HepG2 (cell line): ENCODE data around the gene PACS1. TPM values are rescaled to one million over a fixed set of nuclear protein-coding genes. Genes with fewer than 3 reads are reported as not detected.

Experiments
- ESRRA ChIP-seq: sonication (generic); formaldehyde crosslinking; IDR thresholded peaks from 2 replicates; pipeline ENCODE4 v1.5.1; 2020; ENCODE audit warnings: mild to moderate bottlenecking, low read depth, missing genetic modification reagents
- GABPB1 ChIP-seq: IDR thresholded peaks from 2 replicates; pipeline ENCODE4 v1.6.1; 2016; ENCODE audit warnings: mild to moderate bottlenecking, missing genetic modification reagents, moderate library complexity, missing compliant biosample characterization
- GATAD2A ChIP-seq: IDR thresholded peaks from 2 replicates; pipeline ENCODE4 v1.6.1; 2016
- IRF2 ChIP-seq: IDR thresholded peaks from 2 replicates; pipeline ENCODE4 v1.6.1; 2018; ENCODE audit warnings: missing genetic modification reagents, missing compliant biosample characterization
- MAZ ChIP-seq, 2 experiments: sonication (generic) in 1 of 2; formaldehyde crosslinking in 1 of 2; IDR thresholded peaks; 2 replicates each; pipeline versions ENCODE4 v1.5.0 to v1.6.1; 2012 to 2020; ENCODE audit warnings: low read depth in 2 of 2, mild to moderate bottlenecking in 2 of 2, borderline replicate concordance in 1 of 2, improper control_type of control experiment in 1 of 2, low read length in 1 of 2, missing genetic modification reagents in 1 of 2, moderate library complexity in 1 of 2
- TP53 ChIP-seq: sonication (generic); formaldehyde crosslinking; conservative IDR thresholded peaks from 2 replicates; pipeline ENCODE4 v1.4.0; 2020; ENCODE audit warnings: missing genetic modification reagents
- ZNF232 ChIP-seq: sonication (generic); formaldehyde crosslinking; IDR thresholded peaks from 2 replicates; pipeline ENCODE4 v1.4.0; 2020; ENCODE audit warnings: missing genetic modification reagents, borderline replicate concordance
- ZNF367 ChIP-seq: sonication (generic); formaldehyde crosslinking; IDR thresholded peaks from 2 replicates; pipeline ENCODE4 v1.4.0; 2020; ENCODE audit warnings: missing genetic modification reagents, borderline replicate concordance
- ZNF674 ChIP-seq: sonication (generic); formaldehyde crosslinking; IDR thresholded peaks from 2 replicates; pipeline ENCODE4 v1.5.0; 2020; ENCODE audit warnings: low read depth, mild to moderate bottlenecking, missing genetic modification reagents
- ZSCAN21 ChIP-seq: sonication (generic); formaldehyde crosslinking; IDR thresholded peaks from 2 replicates; pipeline ENCODE4 v1.8.0; 2022; ENCODE audit warnings: mild to moderate bottlenecking, missing genetic modification reagents, moderate library complexity, borderline replicate concordance
- polyA plus RNA-seq, 8 experiments: library from polyadenylated mRNA; depleted of rRNA in 3 of 8; stranded (reverse) in 7 of 8; unstranded in 1 of 8; fragments of >200 nt; fragmentation: Illumina TruSeq in 4 of 8; extraction: Trizol in 4 of 8; gene quantifications; 2 replicates each; pipeline versions ENCODE4 v1.2.1 to v1.2.3, GENCODE V29; 2011 to 2016; ENCODE audit warnings: low read depth in 4 of 8, missing spikeins in 1 of 8, mixed read lengths in 1 of 8; ENCODE audit not compliant: insufficient read depth in 1 of 8
- total RNA-seq, 5 experiments: library from RNA; depleted of rRNA; stranded (reverse); fragments of >200 nt; fragmentation: Illumina TruSeq; extraction: Trizol; gene quantifications; 2 replicates each; pipeline ENCODE4 v1.2.3, GENCODE V29; 2016; ENCODE audit warnings: low read depth in 1 of 5
- TF ChIP-seq, protein P1 (sequence below): fragments of 450-650 bp; IDR thresholded peaks from 2 replicates; pipeline ENCODE4 v1.6.1; 2017; ENCODE audit warnings: mild to moderate bottlenecking
- TF ChIP-seq, protein P2 (sequence below): sonication (generic); formaldehyde crosslinking; IDR thresholded peaks from 2 replicates; pipeline ENCODE4 v1.4.0; 2020; ENCODE audit warnings: missing genetic modification reagents
- TF ChIP-seq, protein P3 (sequence below): sonication (generic); formaldehyde crosslinking; conservative IDR thresholded peaks from 2 replicates; pipeline ENCODE4 v1.4.0; 2020; ENCODE audit warnings: mild to moderate bottlenecking, missing genetic modification reagents, moderate library complexity
- TF ChIP-seq, protein P4 (sequence below): sonication (generic); formaldehyde crosslinking; IDR thresholded peaks from 2 replicates; pipeline ENCODE4 v1.5.0; 2020; ENCODE audit warnings: missing genetic modification reagents
- TF ChIP-seq, protein P5 (sequence below): sonication (generic); formaldehyde crosslinking; IDR thresholded peaks from 2 replicates; pipeline ENCODE4 v1.4.0; 2020; ENCODE audit warnings: missing genetic modification reagents, low read depth, mild to moderate bottlenecking, borderline replicate concordance
- TF ChIP-seq, protein P6 (sequence below): sonication (generic); formaldehyde crosslinking; IDR thresholded peaks from 2 replicates; pipeline ENCODE4 v1.5.1; 2020; ENCODE audit warnings: mild to moderate bottlenecking, missing genetic modification reagents, borderline replicate concordance

Gene PACS1
- total and polyA plus RNA-seq, 2 of the 13 experiments (the other 11 are each of a cell fraction or from before 2014, with no cell fraction given), result 7.6 to 8.6 TPM

DNA sequence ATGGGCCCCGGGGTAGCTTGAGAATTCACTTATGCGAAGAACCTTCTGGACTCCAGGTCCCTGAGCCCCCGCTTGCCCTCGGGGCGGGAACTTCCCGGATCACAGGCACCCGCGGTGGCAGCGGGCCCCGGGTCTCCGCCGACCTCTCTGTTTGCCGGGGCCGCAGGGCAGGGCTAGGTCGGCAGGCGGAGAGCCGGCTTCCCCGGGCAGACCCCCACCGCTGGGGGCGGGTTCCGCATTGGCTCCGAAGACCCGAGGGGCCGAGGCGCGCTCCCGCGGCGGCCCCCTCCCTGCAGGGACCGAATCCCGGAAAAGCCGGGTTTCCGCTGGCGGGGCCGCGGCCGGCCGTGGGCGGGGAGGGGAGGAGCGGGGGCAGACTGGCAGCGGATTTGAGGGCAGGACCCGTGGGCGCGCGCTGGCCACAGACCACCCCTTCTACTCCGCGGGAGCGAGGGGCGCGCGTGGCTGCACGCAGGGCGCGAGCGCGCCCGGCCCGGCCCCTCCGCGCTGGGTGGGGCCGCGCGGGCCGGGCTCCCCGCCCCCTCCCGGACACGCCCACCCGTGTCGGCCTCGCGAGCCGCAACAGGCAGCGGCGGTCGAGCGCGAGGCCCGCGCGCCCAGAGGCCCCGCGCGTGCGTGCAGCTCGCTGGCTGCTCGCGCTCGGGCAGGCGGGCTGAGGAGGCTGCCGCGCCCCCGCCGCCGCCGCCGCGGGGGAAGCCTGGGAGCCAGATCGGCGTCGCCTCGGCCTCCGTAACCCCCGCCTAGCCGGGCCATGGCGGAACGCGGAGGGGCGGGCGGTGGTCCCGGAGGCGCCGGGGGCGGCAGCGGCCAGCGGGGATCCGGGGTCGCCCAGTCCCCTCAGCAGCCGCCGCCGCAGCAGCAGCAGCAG, at the start of gene PACS1 (continued):
- TF ChIP-seq, protein P1, sequence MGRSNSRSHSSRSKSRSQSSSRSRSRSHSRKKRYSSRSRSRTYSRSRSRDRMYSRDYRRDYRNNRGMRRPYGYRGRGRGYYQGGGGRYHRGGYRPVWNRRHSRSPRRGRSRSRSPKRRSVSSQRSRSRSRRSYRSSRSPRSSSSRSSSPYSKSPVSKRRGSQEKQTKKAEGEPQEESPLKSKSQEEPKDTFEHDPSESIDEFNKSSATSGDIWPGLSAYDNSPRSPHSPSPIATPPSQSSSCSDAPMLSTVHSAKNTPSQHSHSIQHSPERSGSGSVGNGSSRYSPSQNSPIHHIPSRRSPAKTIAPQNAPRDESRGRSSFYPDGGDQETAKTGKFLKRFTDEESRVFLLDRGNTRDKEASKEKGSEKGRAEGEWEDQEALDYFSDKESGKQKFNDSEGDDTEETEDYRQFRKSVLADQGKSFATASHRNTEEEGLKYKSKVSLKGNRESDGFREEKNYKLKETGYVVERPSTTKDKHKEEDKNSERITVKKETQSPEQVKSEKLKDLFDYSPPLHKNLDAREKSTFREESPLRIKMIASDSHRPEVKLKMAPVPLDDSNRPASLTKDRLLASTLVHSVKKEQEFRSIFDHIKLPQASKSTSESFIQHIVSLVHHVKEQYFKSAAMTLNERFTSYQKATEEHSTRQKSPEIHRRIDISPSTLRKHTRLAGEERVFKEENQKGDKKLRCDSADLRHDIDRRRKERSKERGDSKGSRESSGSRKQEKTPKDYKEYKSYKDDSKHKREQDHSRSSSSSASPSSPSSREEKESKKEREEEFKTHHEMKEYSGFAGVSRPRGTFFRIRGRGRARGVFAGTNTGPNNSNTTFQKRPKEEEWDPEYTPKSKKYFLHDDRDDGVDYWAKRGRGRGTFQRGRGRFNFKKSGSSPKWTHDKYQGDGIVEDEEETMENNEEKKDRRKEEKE, result no peak
- TF ChIP-seq GABPB1 (CRISPR knock-in tag) (peak; percentile 78; the same call in 1 of the 2 replicates), ZNF674 (CRISPR knock-in tag) (no peak), IRF2 (CRISPR knock-in tag) (0 out of 2 replicates have a peak, but pooled peaks have one; percentile 21), ZSCAN21 (CRISPR knock-in tag) (no peak), ZNF232 (CRISPR knock-in tag) (no peak), MAZ (IDR thresholded peaks at IDR 0.05; ENCODE audit: borderline replicate concordance, low read depth, low read length) (0 out of 2 replicates have a peak, but pooled peaks have one; percentile 3), MAZ (CRISPR knock-in tag; IDR thresholded peaks at IDR 0.05; ENCODE audit: low read depth) (no peak), ZNF367 (CRISPR knock-in tag) (no peak; the same call in 1 of the 2 replicates), GATAD2A (CRISPR knock-in tag) (peak; percentile 9; the same call in 1 of the 2 replicates), TP53 (CRISPR knock-in tag) (no peak), ESRRA (CRISPR knock-in tag) (no peak)
- TF ChIP-seq, protein P2, sequence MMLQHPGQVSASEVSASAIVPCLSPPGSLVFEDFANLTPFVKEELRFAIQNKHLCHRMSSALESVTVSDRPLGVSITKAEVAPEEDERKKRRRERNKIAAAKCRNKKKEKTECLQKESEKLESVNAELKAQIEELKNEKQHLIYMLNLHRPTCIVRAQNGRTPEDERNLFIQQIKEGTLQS (CRISPR knock-in tag), result no peak
- TF ChIP-seq, protein P3, sequence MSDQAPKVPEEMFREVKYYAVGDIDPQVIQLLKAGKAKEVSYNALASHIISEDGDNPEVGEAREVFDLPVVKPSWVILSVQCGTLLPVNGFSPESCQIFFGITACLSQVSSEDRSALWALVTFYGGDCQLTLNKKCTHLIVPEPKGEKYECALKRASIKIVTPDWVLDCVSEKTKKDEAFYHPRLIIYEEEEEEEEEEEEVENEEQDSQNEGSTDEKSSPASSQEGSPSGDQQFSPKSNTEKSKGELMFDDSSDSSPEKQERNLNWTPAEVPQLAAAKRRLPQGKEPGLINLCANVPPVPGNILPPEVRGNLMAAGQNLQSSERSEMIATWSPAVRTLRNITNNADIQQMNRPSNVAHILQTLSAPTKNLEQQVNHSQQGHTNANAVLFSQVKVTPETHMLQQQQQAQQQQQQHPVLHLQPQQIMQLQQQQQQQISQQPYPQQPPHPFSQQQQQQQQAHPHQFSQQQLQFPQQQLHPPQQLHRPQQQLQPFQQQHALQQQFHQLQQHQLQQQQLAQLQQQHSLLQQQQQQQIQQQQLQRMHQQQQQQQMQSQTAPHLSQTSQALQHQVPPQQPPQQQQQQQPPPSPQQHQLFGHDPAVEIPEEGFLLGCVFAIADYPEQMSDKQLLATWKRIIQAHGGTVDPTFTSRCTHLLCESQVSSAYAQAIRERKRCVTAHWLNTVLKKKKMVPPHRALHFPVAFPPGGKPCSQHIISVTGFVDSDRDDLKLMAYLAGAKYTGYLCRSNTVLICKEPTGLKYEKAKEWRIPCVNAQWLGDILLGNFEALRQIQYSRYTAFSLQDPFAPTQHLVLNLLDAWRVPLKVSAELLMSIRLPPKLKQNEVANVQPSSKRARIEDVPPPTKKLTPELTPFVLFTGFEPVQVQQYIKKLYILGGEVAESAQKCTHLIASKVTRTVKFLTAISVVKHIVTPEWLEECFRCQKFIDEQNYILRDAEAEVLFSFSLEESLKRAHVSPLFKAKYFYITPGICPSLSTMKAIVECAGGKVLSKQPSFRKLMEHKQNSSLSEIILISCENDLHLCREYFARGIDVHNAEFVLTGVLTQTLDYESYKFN (CRISPR knock-in tag), result 0 out of 2 replicates have a peak, but pooled peaks have one; percentile 14
- TF ChIP-seq, protein P4, sequence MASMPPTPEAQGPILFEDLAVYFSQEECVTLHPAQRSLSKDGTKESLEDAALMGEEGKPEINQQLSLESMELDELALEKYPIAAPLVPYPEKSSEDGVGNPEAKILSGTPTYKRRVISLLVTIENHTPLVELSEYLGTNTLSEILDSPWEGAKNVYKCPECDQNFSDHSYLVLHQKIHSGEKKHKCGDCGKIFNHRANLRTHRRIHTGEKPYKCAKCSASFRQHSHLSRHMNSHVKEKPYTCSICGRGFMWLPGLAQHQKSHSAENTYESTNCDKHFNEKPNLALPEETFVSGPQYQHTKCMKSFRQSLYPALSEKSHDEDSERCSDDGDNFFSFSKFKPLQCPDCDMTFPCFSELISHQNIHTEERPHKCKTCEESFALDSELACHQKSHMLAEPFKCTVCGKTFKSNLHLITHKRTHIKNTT, result no peak
- TF ChIP-seq, protein P5, sequence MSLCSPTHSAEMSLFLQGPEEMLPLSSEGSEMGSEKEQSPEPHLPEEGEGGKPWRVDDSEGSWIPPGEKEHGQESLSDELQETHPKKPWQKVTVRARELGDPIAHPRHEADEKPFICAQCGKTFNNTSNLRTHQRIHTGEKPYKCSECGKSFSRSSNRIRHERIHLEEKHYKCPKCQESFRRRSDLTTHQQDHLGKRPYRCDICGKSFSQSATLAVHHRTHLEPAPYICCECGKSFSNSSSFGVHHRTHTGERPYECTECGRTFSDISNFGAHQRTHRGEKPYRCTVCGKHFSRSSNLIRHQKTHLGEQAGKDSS (CRISPR knock-in tag), result peak; percentile 61; the same call in 1 of the 2 replicates
- TF ChIP-seq, protein P6, sequence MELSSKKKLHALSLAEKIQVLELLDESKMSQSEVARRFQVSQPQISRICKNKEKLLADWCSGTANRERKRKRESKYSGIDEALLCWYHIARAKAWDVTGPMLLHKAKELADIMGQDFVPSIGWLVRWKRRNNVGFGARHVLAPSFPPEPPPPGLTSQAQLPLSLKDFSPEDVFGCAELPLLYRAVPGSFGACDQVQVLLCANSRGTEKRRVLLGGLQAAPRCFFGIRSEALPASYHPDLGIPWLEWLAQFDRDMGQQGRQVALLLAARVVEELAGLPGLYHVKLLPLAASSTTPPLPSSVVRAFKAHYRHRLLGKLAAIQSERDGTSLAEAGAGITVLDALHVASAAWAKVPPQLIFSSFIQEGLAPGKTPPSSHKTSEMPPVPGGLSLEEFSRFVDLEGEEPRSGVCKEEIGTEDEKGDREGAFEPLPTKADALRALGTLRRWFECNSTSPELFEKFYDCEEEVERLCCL (CRISPR knock-in tag), result no peak
